Osteoblast (primary cell): ENCODE measurements around the gene ANO4. TPM values are rescaled to one million over a fixed set of nuclear protein-coding genes. Genes with fewer than 3 reads are reported as not detected.

ENCODE experiments used
- DNase-seq: peaks from one replicate; pipeline ENCODE4 v3.0.0; 2011; ENCODE audit warnings: low spot score, mixed read lengths; ENCODE audit not compliant: insufficient read length; ENCODE audit errors: missing footprints
- H2AFZ ChIP-seq: 2 replicates; pipeline ENCODE4 v1.6.0; 2011; ENCODE audit warnings: mild to moderate bottlenecking, low read length
- H3K27ac ChIP-seq: 2 replicates; pipeline ENCODE4 v1.5.1; 2011; ENCODE audit warnings: mild to moderate bottlenecking, low read depth, low read length, moderate library complexity
- H3K27me3 ChIP-seq: 2 replicates; pipeline ENCODE4 v1.6.0; 2012; ENCODE audit warnings: mild to moderate bottlenecking, control low read depth, inconsistent platforms, low read length, moderate library complexity; ENCODE audit not compliant: insufficient read depth
- H3K36me3 ChIP-seq: 2 replicates; pipeline ENCODE4 v1.5.1; 2011; ENCODE audit warnings: mild to moderate bottlenecking, low read length, control low read depth, moderate library complexity; ENCODE audit not compliant: insufficient read depth
- H3K4me1 ChIP-seq: 2 replicates; pipeline ENCODE4 v1.5.1; 2011; ENCODE audit warnings: mild to moderate bottlenecking, low read length, control low read depth, moderate library complexity; ENCODE audit not compliant: insufficient read depth
- H3K4me2 ChIP-seq: 2 replicates; pipeline ENCODE4 v1.6.0; 2011; ENCODE audit warnings: mild to moderate bottlenecking, low read length; ENCODE audit not compliant: insufficient read depth
- H3K4me3 ChIP-seq: fragments of 200-600 bp; sonication (generic); 3 replicates; pipeline ENCODE4 v1.5.1; 2012; ENCODE audit warnings: mild to moderate bottlenecking, low read length, inconsistent platforms; ENCODE audit not compliant: insufficient read depth
- H3K79me2 ChIP-seq: 2 replicates; pipeline ENCODE4 v1.6.0; 2012; ENCODE audit warnings: mild to moderate bottlenecking, low read length, control low read depth, inconsistent platforms; ENCODE audit not compliant: insufficient read depth
- H3K9me3 ChIP-seq: 2 replicates; pipeline ENCODE4 v1.5.1; 2011; ENCODE audit warnings: low read depth, low read length, control low read depth
- H4K20me1 ChIP-seq: 2 replicates; pipeline ENCODE4 v1.6.0; 2012; ENCODE audit warnings: mild to moderate bottlenecking, low read length, control low read depth; ENCODE audit not compliant: insufficient read depth
- total RNA-seq: library from RNA; depleted of rRNA; stranded (reverse); fragments of >200 nt; gene quantifications from 2 replicates; pipeline ENCODE4 v1.2.3, GENCODE V29; 2012
- TF ChIP-seq, protein P1 (sequence below): IDR thresholded peaks from 2 replicates; pipeline ENCODE4 v1.5.1; 2011; ENCODE audit warnings: mild to moderate bottlenecking, low read depth, low read length, moderate library complexity; ENCODE audit errors: extremely low read depth

Gene ANO4
- total RNA-seq, 1 donor: not detected

GRCh38 chr12:100895192-100895591, 100.6 kb downstream of the ANO4 start:
- H3K27me3 ChIP-seq: no peaks in the 10 kb centered on the region
- no peak overlapping the region for H3K4me3 ChIP-seq
- no peak overlapping the region for H3K27ac ChIP-seq
- TF ChIP-seq, protein P1, sequence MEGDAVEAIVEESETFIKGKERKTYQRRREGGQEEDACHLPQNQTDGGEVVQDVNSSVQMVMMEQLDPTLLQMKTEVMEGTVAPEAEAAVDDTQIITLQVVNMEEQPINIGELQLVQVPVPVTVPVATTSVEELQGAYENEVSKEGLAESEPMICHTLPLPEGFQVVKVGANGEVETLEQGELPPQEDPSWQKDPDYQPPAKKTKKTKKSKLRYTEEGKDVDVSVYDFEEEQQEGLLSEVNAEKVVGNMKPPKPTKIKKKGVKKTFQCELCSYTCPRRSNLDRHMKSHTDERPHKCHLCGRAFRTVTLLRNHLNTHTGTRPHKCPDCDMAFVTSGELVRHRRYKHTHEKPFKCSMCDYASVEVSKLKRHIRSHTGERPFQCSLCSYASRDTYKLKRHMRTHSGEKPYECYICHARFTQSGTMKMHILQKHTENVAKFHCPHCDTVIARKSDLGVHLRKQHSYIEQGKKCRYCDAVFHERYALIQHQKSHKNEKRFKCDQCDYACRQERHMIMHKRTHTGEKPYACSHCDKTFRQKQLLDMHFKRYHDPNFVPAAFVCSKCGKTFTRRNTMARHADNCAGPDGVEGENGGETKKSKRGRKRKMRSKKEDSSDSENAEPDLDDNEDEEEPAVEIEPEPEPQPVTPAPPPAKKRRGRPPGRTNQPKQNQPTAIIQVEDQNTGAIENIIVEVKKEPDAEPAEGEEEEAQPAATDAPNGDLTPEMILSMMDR: no peak
- no peak overlapping the region for H2AFZ ChIP-seq
- DNase-seq: no peak
- H3K4me1 ChIP-seq: no peaks in the 10 kb centered on the region
- no peaks in the 10 kb centered on the region for H3K9me3 ChIP-seq
- H3K79me2 ChIP-seq: no peaks in the 10 kb centered on the region
- H3K36me3 ChIP-seq: no peaks in the 10 kb centered on the region
- H4K20me1 ChIP-seq: no peaks in the 10 kb centered on the region
- no peak overlapping the region for H3K4me2 ChIP-seq

GRCh38 chr12:100896192-100896591, 101.6 kb downstream of the ANO4 start:
- H2AFZ ChIP-seq: no peak overlapping the region
- H3K9me3 ChIP-seq: no peaks in the 10 kb centered on the region
- no peaks in the 10 kb centered on the region for H3K79me2 ChIP-seq
- no peaks in the 10 kb centered on the region for H4K20me1 ChIP-seq
- H3K4me2 ChIP-seq: no peak overlapping the region
- no peaks in the 10 kb centered on the region for H3K27me3 ChIP-seq
- no peak overlapping the region for H3K4me3 ChIP-seq
- TF ChIP-seq, protein P1: no peak
- no peaks in the 10 kb centered on the region for H3K36me3 ChIP-seq
- H3K27ac ChIP-seq: no peak overlapping the region
- DNase-seq: no peak
- H3K4me1 ChIP-seq: no peaks in the 10 kb centered on the region

DNA sequence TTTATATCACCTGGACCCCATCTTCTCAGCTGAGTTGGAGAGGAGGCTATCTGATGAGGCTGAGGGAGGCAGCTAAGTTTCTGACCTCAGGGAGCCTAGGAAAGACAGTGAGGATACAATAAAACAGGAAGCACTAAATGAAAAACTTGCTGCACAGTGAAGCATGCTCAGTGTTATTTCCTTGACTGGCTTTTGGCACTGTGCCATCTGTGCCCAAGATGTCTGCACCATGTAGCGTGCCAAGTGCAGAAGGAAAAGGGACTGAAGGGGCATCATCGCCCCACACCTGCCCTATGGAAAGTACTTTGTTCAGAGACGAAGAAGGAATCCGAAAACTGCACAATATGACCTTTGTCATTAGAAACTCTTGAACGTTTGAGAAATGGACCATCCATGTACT, 102.7 kb downstream of the ANO4 start:
- no peak overlapping the region for H3K4me2 ChIP-seq

GRCh38 chr12:100899301-100899700, 104.7 kb downstream of the ANO4 start:
- no peak overlapping the region for H3K4me3 ChIP-seq
- TF ChIP-seq, protein P1: no peak
- peak; percentile 60 for DNase-seq
- H3K9me3 ChIP-seq: no peaks in the 10 kb centered on the region
- no peak overlapping the region for H2AFZ ChIP-seq
- H3K36me3 ChIP-seq: no peaks in the 10 kb centered on the region
- no peaks in the 10 kb centered on the region for H4K20me1 ChIP-seq
- no peaks in the 10 kb centered on the region for H3K4me1 ChIP-seq
- H3K27me3 ChIP-seq: no peaks in the 10 kb centered on the region
- H3K79me2 ChIP-seq: no peaks in the 10 kb centered on the region
- H3K27ac ChIP-seq: no peak overlapping the region
- no peak overlapping the region for H3K4me2 ChIP-seq

More for the DNA sequence above, 102.7 kb downstream of the ANO4 start:
- no peak overlapping the region for H2AFZ ChIP-seq
- H4K20me1 ChIP-seq: no peaks in the 10 kb centered on the region
- H3K27me3 ChIP-seq: no peaks in the 10 kb centered on the region
- H3K9me3 ChIP-seq: no peaks in the 10 kb centered on the region
- H3K27ac ChIP-seq: no peak overlapping the region
- no peaks in the 10 kb centered on the region for H3K36me3 ChIP-seq
- TF ChIP-seq, protein P1: no peak
- no peaks in the 10 kb centered on the region for H3K4me1 ChIP-seq
- H3K4me3 ChIP-seq: no peak overlapping the region
- no peaks in the 10 kb centered on the region for H3K79me2 ChIP-seq
- no peak for DNase-seq
